ENCODE data around the gene MTHFD1L. TPM values are rescaled to one million over a fixed set of nuclear protein-coding genes. Genes with fewer than 3 reads are reported as not detected.

Gene MTHFD1L
- polyA plus RNA-seq, 2 of the 4 experiments (the other 2 are of a cell fraction): 27.2 to 63.2 TPM

DNA sequence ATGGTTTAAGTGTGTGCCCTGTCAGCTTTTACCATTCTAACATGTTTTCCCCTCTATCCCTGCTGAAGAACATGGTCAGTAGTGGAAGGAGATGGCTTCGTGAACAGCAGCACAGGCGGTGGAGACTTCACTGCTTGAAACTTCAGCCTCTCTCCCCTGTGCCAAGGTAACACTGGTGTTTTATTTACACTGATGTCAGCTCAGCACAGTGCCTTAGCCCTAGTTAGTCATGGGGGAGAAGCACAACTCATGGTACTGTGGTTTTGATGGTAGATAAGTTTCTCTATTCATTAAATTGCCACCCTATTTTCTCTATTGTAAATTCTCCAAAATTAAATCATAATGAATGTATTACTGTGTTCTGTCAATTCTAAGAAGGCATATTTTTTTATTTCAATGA, 56.6 kb downstream of the MTHFD1L start:
- 97% methylated on average over 2 of the region's 2 CpGs for WGBS (ENCODE audit: missing lambda C conversion rate)
- CTCF ChIA-PET: interaction anchor here (1.3 to 2.1 kb wide), 2 partner anchors 8 to 30 kb away, joined by 3 to 9 read pairs; no protein-coding TSS in a partner anchor
- no peak overlapping the region for H3K4me2 ChIP-seq

DNA sequence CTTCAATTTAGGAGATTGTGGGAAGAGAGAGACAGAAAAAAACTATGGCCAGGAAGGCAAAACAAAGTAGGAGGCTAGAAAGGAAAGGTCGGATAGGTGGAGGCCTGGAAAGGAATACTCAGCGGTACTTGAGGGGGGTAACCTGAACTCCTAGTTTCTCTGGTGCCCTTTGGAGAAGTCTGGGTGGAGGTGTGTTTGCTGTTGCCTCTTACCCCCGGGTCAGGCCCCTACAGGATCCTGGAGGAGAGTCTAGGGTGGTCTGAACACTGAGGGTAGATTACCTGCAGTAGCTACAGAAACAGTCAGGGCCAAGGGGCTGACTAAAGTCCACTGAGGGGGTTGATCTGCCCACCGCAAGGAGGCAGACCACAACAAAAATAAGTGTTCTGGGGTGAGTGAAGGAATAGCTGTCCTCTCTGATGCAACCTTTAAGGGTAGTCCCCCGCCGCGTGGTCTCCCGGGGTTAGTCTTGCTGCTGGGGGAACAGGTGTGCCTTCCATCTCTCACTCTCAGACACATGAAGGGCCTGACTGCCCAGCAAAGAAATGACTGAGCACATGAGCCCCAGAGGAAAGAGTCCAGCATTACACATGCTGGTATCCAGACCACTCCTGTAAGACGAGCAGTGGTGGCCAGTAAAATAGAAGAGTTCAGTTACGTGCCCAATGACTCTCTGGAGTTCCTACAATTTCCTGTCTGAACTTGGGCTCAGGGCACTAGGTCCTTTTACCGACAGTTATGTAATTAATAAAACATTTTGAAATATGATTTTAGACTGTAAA, 59.5 kb downstream of the MTHFD1L start:
- peak in 1 of 2 experiments; percentile 6 for DNase-seq (ENCODE audit: low read depth in 1 of 2, low spot score in 1 of 2)
- peaks cover 44% of the 10 kb centered on the region for H3K4me1 ChIP-seq
- CTCF ChIA-PET: no interaction called here
- POLR2A ChIA-PET: no interaction called here
- no peak overlapping the region for H3K4me2 ChIP-seq
- no peak for FAIRE-seq
- TF ChIP-seq ZC3H11A (IDR thresholded peaks at IDR 0.05) (no peak), SMC3 (IDR thresholded peaks at IDR 0.05) (no peak), RAD21 (conservative IDR thresholded peaks at IDR 0.05 in 1 of 2, IDR thresholded peaks at IDR 0.05 in 1 of 2) (no peak), HOXA7 (CRISPR knock-in tag; IDR thresholded peaks at IDR 0.05) (no peak), CBX8 (IDR thresholded peaks at IDR 0.05) (no peak), SREBF2 (IDR thresholded peaks at IDR 0.05) (no peak), HDAC2 (IDR thresholded peaks at IDR 0.05) (no peak), MAFK (IDR thresholded peaks at IDR 0.05; ENCODE audit: partially characterized antibody) (no peak), RCOR1 (IDR thresholded peaks at IDR 0.05; ENCODE audit: low read depth, low read length) (no peak), FOXS1 (CRISPR knock-in tag; IDR thresholded peaks at IDR 0.05) (no peak)
- TF ChIP-seq, protein P1, sequence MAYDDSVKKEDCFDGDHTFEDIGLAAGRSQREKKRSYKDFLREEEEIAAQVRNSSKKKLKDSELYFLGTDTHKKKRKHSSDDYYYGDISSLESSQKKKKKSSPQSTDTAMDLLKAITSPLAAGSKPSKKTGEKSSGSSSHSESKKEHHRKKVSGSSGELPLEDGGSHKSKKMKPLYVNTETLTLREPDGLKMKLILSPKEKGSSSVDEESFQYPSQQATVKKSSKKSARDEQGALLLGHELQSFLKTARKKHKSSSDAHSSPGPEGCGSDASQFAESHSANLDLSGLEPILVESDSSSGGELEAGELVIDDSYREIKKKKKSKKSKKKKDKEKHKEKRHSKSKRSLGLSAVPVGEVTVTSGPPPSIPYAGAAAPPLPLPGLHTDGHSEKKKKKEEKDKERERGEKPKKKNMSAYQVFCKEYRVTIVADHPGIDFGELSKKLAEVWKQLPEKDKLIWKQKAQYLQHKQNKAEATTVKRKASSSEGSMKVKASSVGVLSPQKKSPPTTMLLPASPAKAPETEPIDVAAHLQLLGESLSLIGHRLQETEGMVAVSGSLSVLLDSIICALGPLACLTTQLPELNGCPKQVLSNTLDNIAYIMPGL (CRISPR knock-in tag; IDR thresholded peaks at IDR 0.05; ENCODE audit: borderline replicate concordance): no peak
- TF ChIP-seq, protein P2, sequence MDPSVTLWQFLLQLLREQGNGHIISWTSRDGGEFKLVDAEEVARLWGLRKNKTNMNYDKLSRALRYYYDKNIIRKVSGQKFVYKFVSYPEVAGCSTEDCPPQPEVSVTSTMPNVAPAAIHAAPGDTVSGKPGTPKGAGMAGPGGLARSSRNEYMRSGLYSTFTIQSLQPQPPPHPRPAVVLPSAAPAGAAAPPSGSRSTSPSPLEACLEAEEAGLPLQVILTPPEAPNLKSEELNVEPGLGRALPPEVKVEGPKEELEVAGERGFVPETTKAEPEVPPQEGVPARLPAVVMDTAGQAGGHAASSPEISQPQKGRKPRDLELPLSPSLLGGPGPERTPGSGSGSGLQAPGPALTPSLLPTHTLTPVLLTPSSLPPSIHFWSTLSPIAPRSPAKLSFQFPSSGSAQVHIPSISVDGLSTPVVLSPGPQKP (IDR thresholded peaks at IDR 0.05; ENCODE audit: low read depth, low read length): no peak
- TF ChIP-seq, protein P3, sequence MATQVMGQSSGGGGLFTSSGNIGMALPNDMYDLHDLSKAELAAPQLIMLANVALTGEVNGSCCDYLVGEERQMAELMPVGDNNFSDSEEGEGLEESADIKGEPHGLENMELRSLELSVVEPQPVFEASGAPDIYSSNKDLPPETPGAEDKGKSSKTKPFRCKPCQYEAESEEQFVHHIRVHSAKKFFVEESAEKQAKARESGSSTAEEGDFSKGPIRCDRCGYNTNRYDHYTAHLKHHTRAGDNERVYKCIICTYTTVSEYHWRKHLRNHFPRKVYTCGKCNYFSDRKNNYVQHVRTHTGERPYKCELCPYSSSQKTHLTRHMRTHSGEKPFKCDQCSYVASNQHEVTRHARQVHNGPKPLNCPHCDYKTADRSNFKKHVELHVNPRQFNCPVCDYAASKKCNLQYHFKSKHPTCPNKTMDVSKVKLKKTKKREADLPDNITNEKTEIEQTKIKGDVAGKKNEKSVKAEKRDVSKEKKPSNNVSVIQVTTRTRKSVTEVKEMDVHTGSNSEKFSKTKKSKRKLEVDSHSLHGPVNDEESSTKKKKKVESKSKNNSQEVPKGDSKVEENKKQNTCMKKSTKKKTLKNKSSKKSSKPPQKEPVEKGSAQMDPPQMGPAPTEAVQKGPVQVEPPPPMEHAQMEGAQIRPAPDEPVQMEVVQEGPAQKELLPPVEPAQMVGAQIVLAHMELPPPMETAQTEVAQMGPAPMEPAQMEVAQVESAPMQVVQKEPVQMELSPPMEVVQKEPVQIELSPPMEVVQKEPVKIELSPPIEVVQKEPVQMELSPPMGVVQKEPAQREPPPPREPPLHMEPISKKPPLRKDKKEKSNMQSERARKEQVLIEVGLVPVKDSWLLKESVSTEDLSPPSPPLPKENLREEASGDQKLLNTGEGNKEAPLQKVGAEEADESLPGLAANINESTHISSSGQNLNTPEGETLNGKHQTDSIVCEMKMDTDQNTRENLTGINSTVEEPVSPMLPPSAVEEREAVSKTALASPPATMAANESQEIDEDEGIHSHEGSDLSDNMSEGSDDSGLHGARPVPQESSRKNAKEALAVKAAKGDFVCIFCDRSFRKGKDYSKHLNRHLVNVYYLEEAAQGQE (IDR thresholded peaks at IDR 0.05): no peak
- TF ChIP-seq, protein P4, sequence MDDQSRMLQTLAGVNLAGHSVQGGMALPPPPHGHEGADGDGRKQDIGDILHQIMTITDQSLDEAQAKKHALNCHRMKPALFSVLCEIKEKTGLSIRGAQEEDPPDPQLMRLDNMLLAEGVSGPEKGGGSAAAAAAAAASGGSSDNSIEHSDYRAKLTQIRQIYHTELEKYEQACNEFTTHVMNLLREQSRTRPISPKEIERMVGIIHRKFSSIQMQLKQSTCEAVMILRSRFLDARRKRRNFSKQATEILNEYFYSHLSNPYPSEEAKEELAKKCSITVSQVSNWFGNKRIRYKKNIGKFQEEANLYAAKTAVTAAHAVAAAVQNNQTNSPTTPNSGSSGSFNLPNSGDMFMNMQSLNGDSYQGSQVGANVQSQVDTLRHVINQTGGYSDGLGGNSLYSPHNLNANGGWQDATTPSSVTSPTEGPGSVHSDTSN (IDR thresholded peaks at IDR 0.05): no peak
- 86% methylated on average over 11 of the region's 11 CpGs for WGBS (ENCODE audit: missing lambda C conversion rate)
- peak; percentile 75 to 84; a peak in 5 of 6 replicates for ATAC-seq
- no peaks in the 10 kb centered on the region for H3K9me3 ChIP-seq
- H3K4me3 ChIP-seq: no peak overlapping the region
- H3K27ac ChIP-seq: 0 out of 6 replicates have a peak overlapping the region, but pooled peaks of 1 of the 2 experiments have one; percentile 40

More for the DNA sequence above, 56.6 kb downstream of the MTHFD1L start:
- Histone ChIP-seq H3K9me3 (no peaks in the 10 kb centered on the region), H3K4me3 (no peak overlapping the region), H3K4me1 (peaks cover 30% of the 10 kb centered on the region), H3K27ac (no peak overlapping the region)
- DNase-seq (ENCODE audit: low read depth in 1 of 2, low spot score in 1 of 2) (no peak), FAIRE-seq (no peak), ATAC-seq (no peak)
- no peak for TF ChIP-seq NPAS2 (CRISPR knock-in tag; IDR thresholded peaks at IDR 0.05; ENCODE audit: borderline replicate concordance)
- TF ChIP-seq RNF2 (IDR thresholded peaks at IDR 0.05; ENCODE audit: borderline replicate concordance, low read depth): no peak
- TF ChIP-seq ZNF302 (CRISPR knock-in tag; IDR thresholded peaks at IDR 0.05): no peak
- no peak for TF ChIP-seq TP53 (CRISPR knock-in tag; IDR thresholded peaks at IDR 0.05)
- TF ChIP-seq MAFK (IDR thresholded peaks at IDR 0.05; ENCODE audit: partially characterized antibody): no peak
- TF ChIP-seq, protein P5, sequence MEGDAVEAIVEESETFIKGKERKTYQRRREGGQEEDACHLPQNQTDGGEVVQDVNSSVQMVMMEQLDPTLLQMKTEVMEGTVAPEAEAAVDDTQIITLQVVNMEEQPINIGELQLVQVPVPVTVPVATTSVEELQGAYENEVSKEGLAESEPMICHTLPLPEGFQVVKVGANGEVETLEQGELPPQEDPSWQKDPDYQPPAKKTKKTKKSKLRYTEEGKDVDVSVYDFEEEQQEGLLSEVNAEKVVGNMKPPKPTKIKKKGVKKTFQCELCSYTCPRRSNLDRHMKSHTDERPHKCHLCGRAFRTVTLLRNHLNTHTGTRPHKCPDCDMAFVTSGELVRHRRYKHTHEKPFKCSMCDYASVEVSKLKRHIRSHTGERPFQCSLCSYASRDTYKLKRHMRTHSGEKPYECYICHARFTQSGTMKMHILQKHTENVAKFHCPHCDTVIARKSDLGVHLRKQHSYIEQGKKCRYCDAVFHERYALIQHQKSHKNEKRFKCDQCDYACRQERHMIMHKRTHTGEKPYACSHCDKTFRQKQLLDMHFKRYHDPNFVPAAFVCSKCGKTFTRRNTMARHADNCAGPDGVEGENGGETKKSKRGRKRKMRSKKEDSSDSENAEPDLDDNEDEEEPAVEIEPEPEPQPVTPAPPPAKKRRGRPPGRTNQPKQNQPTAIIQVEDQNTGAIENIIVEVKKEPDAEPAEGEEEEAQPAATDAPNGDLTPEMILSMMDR (IDR thresholded peaks at IDR 0.05): no peak
- no peak for TF ChIP-seq MAZ (IDR thresholded peaks at IDR 0.05; ENCODE audit: borderline replicate concordance, low read depth, low read length)
- TF ChIP-seq ESRRA (IDR thresholded peaks at IDR 0.05; ENCODE audit: borderline replicate concordance, low read length): no peak
- TF ChIP-seq HOXB13 (CRISPR knock-in tag; IDR thresholded peaks at IDR 0.05; ENCODE audit: low read depth): no peak
- POLR2A ChIA-PET: no interaction called here
